ENCODE results near the gene SCYGR4. TPM values are rescaled to one million over a fixed set of nuclear protein-coding genes. Genes with fewer than 3 reads are reported as not detected.

SCYGR4 gene
- total RNA-seq, 1 donor from 2014 or later = not detected

- intact Hi-C loops (cut with DNase I) = no loop called here
These were observed 4.6 kb upstream of the SCYGR4 start for GRCh38 chr2:227612546-227613271.

GRCh38 chr2:227613272-227613660, 4.0 kb upstream of the SCYGR4 start:
- intact Hi-C loops (cut with DNase I) = no loop called here
- ATAC-seq (no peak), DNase-seq (ENCODE audit: missing footprints) (no peak)

More at GRCh38 chr2:227612546-227613271, 4.6 kb upstream of the SCYGR4 start:
- DNase-seq (ENCODE audit: missing footprints) (no peak), ATAC-seq (no peak)

GRCh38 chr2:227614246-227614645, 3.1 kb upstream of the SCYGR4 start:
- intact Hi-C loops (cut with DNase I) = no loop called here
- no peak for DNase-seq (ENCODE audit: missing footprints)
- no peak for ATAC-seq

GRCh38 chr2:227614740-227615139, 2.6 kb upstream of the SCYGR4 start, which contains the start of gene SCYGR3:
Gene SCYGR3, minus strand, starts transcription at chr2:227614840. Its CDS starts 0 bp downstream, at chr2:227614840.
- intact Hi-C loops (cut with DNase I) = no loop called here
- no peak for ATAC-seq
- no peak for DNase-seq (ENCODE audit: missing footprints)

GRCh38 chr2:227615181-227615580, 2.1 kb upstream of the SCYGR4 start:
- no peak for ATAC-seq
- DNase-seq (ENCODE audit: missing footprints) = no peak
- intact Hi-C loops (cut with DNase I) = no loop called here

GRCh38 chr2:227615906-227616305, 1.4 kb upstream of the SCYGR4 start:
- intact Hi-C loops (cut with DNase I) = no loop called here
- no peak for ATAC-seq

GRCh38 chr2:227616631-227617030, 667 bp upstream of the SCYGR4 start:
- ATAC-seq = no peak
- no peak for DNase-seq (ENCODE audit: missing footprints)
- intact Hi-C loops (cut with DNase I) = no loop called here

More at GRCh38 chr2:227615906-227616305, 1.4 kb upstream of the SCYGR4 start:
- DNase-seq (ENCODE audit: missing footprints) = no peak

- ATAC-seq = no peak
- DNase-seq (ENCODE audit: missing footprints) = no peak
- intact Hi-C loops (cut with DNase I) = no loop called here
These were observed 5.9 kb downstream of the SCYGR4 start for GRCh38 chr2:227623226-227623625.

- ATAC-seq (no peak), DNase-seq (ENCODE audit: missing footprints) (no peak)
- intact Hi-C loops (cut with DNase I) = no loop called here
These were observed 8.1 kb downstream of the SCYGR4 start for GRCh38 chr2:227625420-227625819.

- no peak for ATAC-seq
- intact Hi-C loops (cut with DNase I) = no loop called here
These were observed 9.4 kb downstream of the SCYGR4 start for GRCh38 chr2:227626580-227627151.

GRCh38 chr2:227627769-227628168, 10.5 kb downstream of the SCYGR4 start:
- intact Hi-C loops (cut with DNase I) = no loop called here
- DNase-seq (ENCODE audit: missing footprints) = no peak
- ATAC-seq = no peak

More at GRCh38 chr2:227626580-227627151, 9.4 kb downstream of the SCYGR4 start:
- DNase-seq (ENCODE audit: missing footprints) = no peak

- DNase-seq (ENCODE audit: missing footprints) = no peak
- no peak for ATAC-seq
- intact Hi-C loops (cut with DNase I) = no loop called here
These were observed 12.1 kb downstream of the SCYGR4 start for GRCh38 chr2:227629435-227629834.

GRCh38 chr2:227630322-227630721, 13.0 kb downstream of the SCYGR4 start:
- DNase-seq (ENCODE audit: missing footprints) (no peak), ATAC-seq (no peak)
- intact Hi-C loops (cut with DNase I) = no loop called here

- ATAC-seq (no peak), DNase-seq (ENCODE audit: missing footprints) (no peak)
- intact Hi-C loops (cut with DNase I) = no loop called here
These were observed 15.5 kb downstream of the SCYGR4 start for GRCh38 chr2:227632827-227633226.

GRCh38 chr2:227634201-227634600, 16.9 kb downstream of the SCYGR4 start:
- no peak for DNase-seq (ENCODE audit: missing footprints)
- ATAC-seq = no peak
- intact Hi-C loops (cut with DNase I) = no loop called here

GRCh38 chr2:227642656-227643055, 25.4 kb downstream of the SCYGR4 start:
- no peak for DNase-seq (ENCODE audit: missing footprints)
- intact Hi-C loops (cut with DNase I) = no loop called here
- no peak for ATAC-seq

GRCh38 chr2:227643990-227644551, 26.8 kb downstream of the SCYGR4 start:
- intact Hi-C loops (cut with DNase I) = no loop called here
- DNase-seq (ENCODE audit: missing footprints) (no peak), ATAC-seq (no peak)

- no peak for ATAC-seq
- intact Hi-C loops (cut with DNase I) = no loop called here
These were observed 36.1 kb downstream of the SCYGR4 start for GRCh38 chr2:227653419-227653818.

GRCh38 chr2:227654426-227654825, 37.1 kb downstream of the SCYGR4 start:
- intact Hi-C loops (cut with DNase I) = no loop called here
- DNase-seq (ENCODE audit: missing footprints) (no peak), ATAC-seq (no peak)

More at GRCh38 chr2:227653419-227653818, 36.1 kb downstream of the SCYGR4 start:
- no peak for DNase-seq (ENCODE audit: missing footprints)

GRCh38 chr2:227655454-227655853, 38.2 kb downstream of the SCYGR4 start:
- peak; percentile 88 for ATAC-seq
- DNase-seq (ENCODE audit: missing footprints) = no peak
- intact Hi-C loops (cut with DNase I) = loop anchor here (5.0 kb wide), 1 partner anchor 248 kb away; no protein-coding TSS in a partner anchor

Measured in Right ventricle myocardium inferior (tissue), 1 donor.